Hepatocyte (in vitro differentiated cells): ENCODE results near the gene CLIC5. TPM values are rescaled to one million over a fixed set of nuclear protein-coding genes. Genes with fewer than 3 reads are reported as not detected.

Experiments
- DNase-seq: peaks from one replicate; pipeline ENCODE4 v3.0.0-alpha.2; 2016; ENCODE audit warnings: low spot score
- H2AFZ ChIP-seq: fragments of 200-600 bp; sonication (generic); 2 replicates; pipeline ENCODE4 v1.6.0; 2016; ENCODE audit warnings: antibody characterized with exemption, mild to moderate bottlenecking
- H3K27ac ChIP-seq: fragments of 200-600 bp; sonication (generic); 2 replicates; pipeline ENCODE4 v1.5.1; 2016; ENCODE audit warnings: mild to moderate bottlenecking
- H3K27me3 ChIP-seq: fragments of 200-600 bp; sonication (generic); 2 replicates; pipeline ENCODE4 v1.6.1; 2016
- H3K36me3 ChIP-seq: fragments of 200-600 bp; sonication (generic); replicated peaks from 2 replicates; pipeline ENCODE4 v1.5.1; 2016; ENCODE audit warnings: low read depth; ENCODE audit not compliant: insufficient read depth
- H3K4me1 ChIP-seq: fragments of 200-600 bp; sonication (generic); 2 replicates; pipeline ENCODE4 v1.5.1; 2016; ENCODE audit warnings: mild to moderate bottlenecking, moderate library complexity; ENCODE audit not compliant: insufficient read depth
- H3K4me2 ChIP-seq: fragments of 200-600 bp; sonication (generic); 2 replicates; pipeline ENCODE4 v1.6.0; 2016
- H3K4me3 ChIP-seq: fragments of 200-600 bp; sonication (generic); 2 replicates; pipeline ENCODE4 v1.5.1; 2016; ENCODE audit warnings: mild to moderate bottlenecking
- H3K79me2 ChIP-seq: fragments of 200-600 bp; sonication (generic); 2 replicates; pipeline ENCODE4 v1.6.0; 2017; ENCODE audit warnings: mild to moderate bottlenecking
- H3K9me2 ChIP-seq: fragments of 200-600 bp; sonication (generic); replicated peaks from 2 replicates; pipeline ENCODE4 v1.6.0; 2017; ENCODE audit warnings: mild to moderate bottlenecking; ENCODE audit not compliant: insufficient read depth
- H3K9me3 ChIP-seq: fragments of 200-600 bp; sonication (generic); 2 replicates; pipeline ENCODE4 v1.5.1; 2016; ENCODE audit warnings: low read depth, mild to moderate bottlenecking
- H4K20me1 ChIP-seq: fragments of 200-600 bp; sonication (generic); 2 replicates; pipeline ENCODE4 v1.6.0; 2016; ENCODE audit warnings: mild to moderate bottlenecking; ENCODE audit not compliant: insufficient read depth, poor library complexity, severe bottlenecking
- CTCF ChIP-seq: fragments of 200-600 bp; sonication (generic); IDR thresholded peaks from 2 replicates; pipeline ENCODE4 v1.5.1; 2016; ENCODE audit warnings: antibody characterized with exemption, mild to moderate bottlenecking; ENCODE audit not compliant: poor library complexity
- EZH2 ChIP-seq: fragments of 200-600 bp; sonication (generic); IDR thresholded peaks from 2 replicates; pipeline ENCODE4 v1.6.1; 2016; ENCODE audit warnings: antibody characterized with exemption, mild to moderate bottlenecking, borderline replicate concordance
- EZH2phosphoT487 ChIP-seq: fragments of 200-600 bp; sonication (generic); IDR thresholded peaks from one replicate; pipeline ENCODE4 v1.6.1; 2018; ENCODE audit warnings: antibody characterized with exemption, mild to moderate bottlenecking, low read depth, moderate library complexity; ENCODE audit not compliant: unreplicated experiment, severe bottlenecking
- WGBS: methylation state at CpG from one replicate; pipeline ENCODE4 v1.1.6; 2016; ENCODE audit warnings: low lambda C conversion rate; ENCODE audit errors: missing lambda C conversion rate; 5-methylcytosine and 5-hydroxymethylcytosine counted together
- polyA plus RNA-seq: library from polyadenylated mRNA; unstranded; fragments of >200 nt; fragmentation: Nextera tagmentation; extraction: Ambion mirVana; gene quantifications from 2 replicates; pipeline ENCODE4 v1.2.1, GENCODE V29; 2016
- total RNA-seq: library from RNA; depleted of rRNA; stranded (reverse); fragments of >200 nt; gene quantifications from 2 replicates; pipeline ENCODE4 v1.2.3, GENCODE V29; 2014

Gene CLIC5
- total and polyA plus RNA-seq, 2 experiments from 2014 or later = 6.0 to 12.1 TPM

- H2AFZ ChIP-seq = no peak overlapping the region
These were observed 114.6 kb downstream of the CLIC5 start for GRCh38 chr6:45900808-45901752.

GRCh38 chr6:45899683-45899946, 116.0 kb downstream of the CLIC5 start:
- Histone ChIP-seq H3K27ac (no peak overlapping the region), H3K4me3 (no peak overlapping the region), H2AFZ (no peak overlapping the region), H3K4me2 (no peak overlapping the region), H3K27me3 (no peaks in the 10 kb centered on the region), H3K4me1 (no peaks in the 10 kb centered on the region), H3K79me2 (no peaks in the 10 kb centered on the region), H4K20me1 (no peaks in the 10 kb centered on the region), H3K9me3 (no peaks in the 10 kb centered on the region), H3K9me2 (no peaks in the 10 kb centered on the region), H3K36me3 (no peaks in the 10 kb centered on the region)
- DNase-seq = no peak
- TF ChIP-seq EZH2phosphoT487 (no peak), CTCF (no peak), EZH2 (no peak)
- 75% methylated on average over 4 of the region's 4 CpGs for WGBS

More at GRCh38 chr6:45900808-45901752, 114.6 kb downstream of the CLIC5 start:
- TF ChIP-seq CTCF (no peak), EZH2phosphoT487 (no peak), EZH2 (no peak)
- Histone ChIP-seq H3K79me2 (no peaks in the 10 kb centered on the region), H3K4me2 (no peak overlapping the region), H3K36me3 (no peaks in the 10 kb centered on the region), H3K9me3 (no peaks in the 10 kb centered on the region), H3K4me1 (no peaks in the 10 kb centered on the region), H4K20me1 (no peaks in the 10 kb centered on the region), H3K9me2 (no peaks in the 10 kb centered on the region), H3K27ac (no peak overlapping the region), H3K4me3 (no peak overlapping the region), H3K27me3 (no peaks in the 10 kb centered on the region)
- DNase-seq = peak; percentile 34
- 69% methylated on average over 9 of the region's 9 CpGs for WGBS

GRCh38 chr6:45898941-45899682, 116.5 kb downstream of the CLIC5 start:
- 91% methylated on average over 7 of the region's 7 CpGs for WGBS
- H3K27ac ChIP-seq = no peak overlapping the region
- H3K4me3 ChIP-seq = no peak overlapping the region
- H3K27me3 ChIP-seq = no peaks in the 10 kb centered on the region
- no peak for DNase-seq
- TF ChIP-seq EZH2 (no peak), CTCF (no peak), EZH2phosphoT487 (no peak)
- H3K9me3 ChIP-seq = no peaks in the 10 kb centered on the region
- H3K9me2 ChIP-seq = no peaks in the 10 kb centered on the region
- no peaks in the 10 kb centered on the region for H3K4me1 ChIP-seq
- H3K4me2 ChIP-seq = no peak overlapping the region
- H2AFZ ChIP-seq = no peak overlapping the region
- H3K79me2 ChIP-seq = no peaks in the 10 kb centered on the region
- H4K20me1 ChIP-seq = no peaks in the 10 kb centered on the region
- H3K36me3 ChIP-seq = no peaks in the 10 kb centered on the region
